GM20431 (cell line): ENCODE data around the gene ETNK2.

Experiments used
- in situ Hi-C: fragments of 300-500 bp; cut with MseI, MboI; formaldehyde crosslinking; loops from one replicate; pipeline ENCODE4 v1.15.0; 2020; ENCODE audit warnings: low sequenced_read_pairs; ENCODE audit not compliant: unreplicated experiment

ETNK2 gene

GRCh38 chr1:204150702-204151551, 917 bp downstream of the ETNK2 start:
- in situ Hi-C loops: no loop called here

GRCh38 chr1:204149635-204150565, 1.9 kb downstream of the ETNK2 start:
- in situ Hi-C loops: no loop called here

GRCh38 chr1:204149107-204149506, 2.7 kb downstream of the ETNK2 start:
- in situ Hi-C loops: no loop called here

- in situ Hi-C loops: no loop called here
Observed at GRCh38 chr1:204147406-204148383, 4.1 kb downstream of the ETNK2 start.

- in situ Hi-C loops: no loop called here
Observed at GRCh38 chr1:204146965-204147364, 4.9 kb downstream of the ETNK2 start.

- in situ Hi-C loops: no loop called here
Observed at GRCh38 chr1:204146309-204146708, 5.5 kb downstream of the ETNK2 start.

- in situ Hi-C loops: no loop called here
Observed at GRCh38 chr1:204145033-204145504, 6.8 kb downstream of the ETNK2 start.

GRCh38 chr1:204143276-204144041, 8.4 kb downstream of the ETNK2 start:
- in situ Hi-C loops: no loop called here

- in situ Hi-C loops: no loop called here
Observed at GRCh38 chr1:204142032-204142974, 9.5 kb downstream of the ETNK2 start.

- in situ Hi-C loops: no loop called here
Observed at GRCh38 chr1:204141131-204141530, 10.7 kb downstream of the ETNK2 start.

- in situ Hi-C loops: no loop called here
Observed at GRCh38 chr1:204139952-204140351, 11.9 kb downstream of the ETNK2 start.

GRCh38 chr1:204139088-204139487, 12.8 kb downstream of the ETNK2 start:
- in situ Hi-C loops: no loop called here

GRCh38 chr1:204136814-204137213, 15.0 kb downstream of the ETNK2 start:
- in situ Hi-C loops: no loop called here

- in situ Hi-C loops: no loop called here
Observed at GRCh38 chr1:204134103-204134502, 17.7 kb downstream of the ETNK2 start.

GRCh38 chr1:204132718-204133117, 19.1 kb downstream of the ETNK2 start:
- in situ Hi-C loops: no loop called here

GRCh38 chr1:204131978-204132377, 19.9 kb downstream of the ETNK2 start:
- in situ Hi-C loops: no loop called here

- in situ Hi-C loops: no loop called here
Observed at GRCh38 chr1:204130981-204131892, 20.6 kb downstream of the ETNK2 start.
